Activated effector memory CD4-positive, alpha-beta T cell treated with anti-CD3 and anti-CD28 coated beads, Interleukin-2, amount 50 U/mL, for 16 hours (primary cell): ENCODE measurements around the gene HDAC11.
"Not testable (repeated sequence)": the region's sequence is repeated elsewhere in the genome, so short reads cannot be mapped to it uniquely, and the experiment has no call there.

Experiments
- DNase-seq: peaks from one replicate; pipeline ENCODE4 v3.0.0-alpha.2; 2020

Gene HDAC11

DNA sequence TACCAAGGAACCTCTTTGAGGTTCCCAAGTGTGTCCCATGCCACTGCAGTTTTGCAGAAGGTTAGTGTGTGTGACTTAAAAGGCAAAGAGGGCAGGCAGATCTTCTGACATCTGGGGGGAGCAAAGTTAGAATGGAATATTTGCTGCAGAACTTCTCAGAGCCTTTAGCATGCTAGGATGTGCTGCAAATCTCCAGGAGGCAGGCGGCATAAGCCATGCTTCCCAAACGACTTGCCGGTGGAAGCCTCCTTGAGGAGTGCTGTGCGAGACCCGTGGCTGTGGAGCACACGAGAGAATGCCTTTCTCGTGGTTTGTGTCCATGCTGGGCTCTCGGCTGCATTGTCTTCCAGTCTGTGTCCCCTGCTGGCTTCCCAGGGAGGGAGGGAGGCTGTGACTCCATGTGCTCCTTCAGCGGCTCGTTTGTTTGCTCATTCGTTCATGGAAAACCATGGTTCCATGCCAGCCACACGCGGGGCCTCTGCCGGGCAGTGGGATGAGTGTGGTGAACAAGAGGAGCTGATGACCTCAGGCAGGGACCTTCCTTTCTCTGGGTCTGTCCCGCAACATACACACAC is 13.8 kb downstream of the HDAC11 start:
- DNase-seq: no peak

GRCh38 chr3:13494463-13495350 is 14.6 kb downstream of the HDAC11 start:
- no peak for DNase-seq

DNA sequence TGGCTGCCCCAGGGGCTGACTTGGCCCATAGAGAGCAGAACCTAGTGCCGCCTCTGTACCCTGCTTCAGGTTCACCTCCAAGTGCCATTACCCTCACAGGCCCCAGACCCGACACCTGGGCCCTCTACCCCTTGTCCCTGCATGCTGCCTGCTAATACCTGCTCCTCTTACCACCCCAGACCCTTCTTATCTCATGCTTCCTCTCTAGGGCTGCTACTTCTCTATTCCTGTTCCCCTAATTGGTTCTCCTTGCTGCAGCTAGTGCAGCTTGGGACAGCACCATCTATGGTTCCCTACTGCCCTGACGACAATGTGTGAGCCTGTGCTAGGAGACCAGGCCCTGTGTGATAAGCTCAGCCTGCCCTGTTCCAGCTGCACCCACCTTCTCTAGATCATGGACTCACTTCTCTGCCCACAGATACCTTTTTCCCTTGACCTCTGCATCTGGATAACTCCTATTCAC is 15.3 kb downstream of the HDAC11 start:
- no peak for DNase-seq

GRCh38 chr3:13495921-13496723 is 16.0 kb downstream of the HDAC11 start:
- peak; percentile 86 for DNase-seq

GRCh38 chr3:13496879-13497278 is 16.8 kb downstream of the HDAC11 start:
- DNase-seq: no peak

DNA sequence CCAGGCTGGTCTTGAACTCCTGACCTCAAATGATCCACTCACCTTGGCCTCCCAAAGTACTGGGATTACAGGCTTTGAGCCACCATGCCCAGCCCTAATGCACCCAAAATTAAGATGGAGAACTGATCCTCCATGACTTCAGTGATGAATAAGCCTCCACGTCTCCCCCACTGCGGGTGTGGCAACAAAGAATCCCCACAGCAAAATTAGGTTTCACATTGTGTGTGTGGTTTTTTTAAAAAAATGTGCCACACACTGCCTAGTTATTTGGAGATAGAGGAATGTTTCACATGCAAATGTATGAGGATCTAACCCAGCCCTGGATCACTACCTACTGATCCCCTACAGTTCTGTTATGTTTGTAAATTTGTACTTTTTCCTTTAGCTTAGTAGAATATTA is 17.3 kb downstream of the HDAC11 start:
- DNase-seq: no peak

- no peak for DNase-seq
Measured at GRCh38 chr3:13498354-13499060, 18.4 kb downstream of the HDAC11 start.

DNA sequence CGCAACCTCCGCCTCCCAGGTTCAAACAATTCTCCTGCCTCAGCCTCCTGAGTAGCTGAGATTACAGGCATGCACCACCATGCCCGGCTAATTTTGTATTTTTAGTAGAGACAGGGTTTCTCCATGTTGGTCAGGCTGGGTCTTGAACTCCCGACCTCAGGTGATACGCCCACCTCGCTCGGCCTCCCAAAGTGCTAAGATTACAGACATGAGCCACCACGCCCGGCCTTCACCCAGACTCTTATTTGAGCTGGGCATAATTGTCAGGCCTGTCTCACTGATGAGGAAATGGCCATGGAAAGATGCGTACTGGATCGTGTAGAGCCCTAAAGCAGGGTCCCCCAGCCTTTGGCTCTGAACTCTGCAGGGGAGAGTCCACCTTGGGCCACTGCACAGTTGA is 19.1 kb downstream of the HDAC11 start:
- DNase-seq: not testable (repeated sequence)

GRCh38 chr3:13500133-13500885 is 20.2 kb downstream of the HDAC11 start:
- no peak for DNase-seq

GRCh38 chr3:13501056-13501455 is 20.9 kb downstream of the HDAC11 start:
- no peak for DNase-seq

- DNase-seq: no peak
Measured at GRCh38 chr3:13501521-13501920, 21.4 kb downstream of the HDAC11 start.

GRCh38 chr3:13501958-13502790 is 22.1 kb downstream of the HDAC11 start:
- DNase-seq: no peak

GRCh38 chr3:13502791-13503060 is 22.6 kb downstream of the HDAC11 start:
- no peak for DNase-seq

DNA sequence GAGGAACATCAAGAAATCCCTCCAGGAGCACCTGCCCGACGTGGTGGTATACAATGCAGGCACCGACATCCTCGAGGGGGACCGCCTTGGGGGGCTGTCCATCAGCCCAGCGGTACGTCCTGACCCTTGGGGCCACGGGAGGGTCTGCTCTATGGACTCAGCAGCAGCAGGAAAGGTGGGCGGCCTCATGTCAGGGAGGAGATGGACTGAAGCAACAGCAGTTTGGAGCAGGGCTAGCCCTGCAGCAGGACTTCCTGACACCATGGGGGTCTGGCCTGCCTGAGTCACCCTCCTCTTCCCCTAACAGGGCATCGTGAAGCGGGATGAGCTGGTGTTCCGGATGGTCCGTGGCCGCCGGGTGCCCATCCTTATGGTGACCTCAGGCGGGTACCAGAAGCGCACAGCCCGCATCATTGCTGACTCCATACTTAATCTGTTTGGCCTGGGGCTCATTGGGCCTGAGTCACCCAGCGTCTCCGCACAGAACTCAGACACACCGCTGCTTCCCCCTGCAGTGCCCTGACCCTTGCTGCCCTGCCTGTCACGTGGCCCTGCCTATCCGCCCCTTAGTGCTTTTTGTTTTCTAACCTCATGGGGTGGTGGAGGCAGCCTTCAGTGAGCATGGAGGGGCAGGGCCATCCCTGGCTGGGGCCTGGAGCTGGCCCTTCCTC is 24.2 kb downstream of the HDAC11 start:
- DNase-seq: no peak

GRCh38 chr3:13505147-13506130 is 25.3 kb downstream of the HDAC11 start:
- no peak for DNase-seq

- DNase-seq: no peak
Measured at GRCh38 chr3:13506239-13506638, 26.1 kb downstream of the HDAC11 start.

DNA sequence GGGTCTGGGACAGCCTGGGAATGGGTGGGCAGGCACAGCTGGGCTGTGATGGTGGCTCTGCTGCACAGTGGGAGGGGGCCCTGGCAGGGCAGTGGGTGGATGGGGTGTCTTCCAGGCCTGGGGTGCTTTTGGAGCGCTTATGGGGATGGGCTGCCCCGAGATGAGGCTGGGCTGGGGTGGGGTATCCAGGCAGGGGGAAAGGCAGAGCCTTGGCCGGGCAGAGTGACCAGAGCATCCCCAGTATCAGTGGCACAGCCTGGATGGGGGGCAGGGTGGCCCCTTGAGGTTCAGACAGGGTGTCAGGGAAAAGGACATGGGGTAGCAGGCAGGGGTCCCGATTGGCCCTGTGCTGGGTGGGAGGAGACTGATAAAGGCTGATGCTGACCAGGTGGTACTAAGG is 26.6 kb downstream of the HDAC11 start:
- no peak for DNase-seq

DNA sequence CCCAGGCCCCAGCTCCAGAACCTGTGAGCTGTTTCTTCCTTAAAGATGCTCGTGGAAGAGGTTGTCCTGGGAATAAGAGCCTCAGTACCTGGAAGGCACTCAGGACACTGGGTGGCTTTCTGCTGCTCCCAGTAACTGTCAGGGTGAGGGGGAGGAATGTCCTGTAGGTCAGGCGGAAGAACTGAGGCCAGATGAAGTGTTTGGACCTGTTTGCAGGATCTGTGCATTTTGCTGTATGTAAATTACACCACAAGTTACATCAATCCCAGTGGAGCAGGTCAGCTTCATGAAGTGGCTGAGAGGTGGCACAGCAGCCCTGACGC is 27.1 kb downstream of the HDAC11 start:
- DNase-seq: no peak

DNA sequence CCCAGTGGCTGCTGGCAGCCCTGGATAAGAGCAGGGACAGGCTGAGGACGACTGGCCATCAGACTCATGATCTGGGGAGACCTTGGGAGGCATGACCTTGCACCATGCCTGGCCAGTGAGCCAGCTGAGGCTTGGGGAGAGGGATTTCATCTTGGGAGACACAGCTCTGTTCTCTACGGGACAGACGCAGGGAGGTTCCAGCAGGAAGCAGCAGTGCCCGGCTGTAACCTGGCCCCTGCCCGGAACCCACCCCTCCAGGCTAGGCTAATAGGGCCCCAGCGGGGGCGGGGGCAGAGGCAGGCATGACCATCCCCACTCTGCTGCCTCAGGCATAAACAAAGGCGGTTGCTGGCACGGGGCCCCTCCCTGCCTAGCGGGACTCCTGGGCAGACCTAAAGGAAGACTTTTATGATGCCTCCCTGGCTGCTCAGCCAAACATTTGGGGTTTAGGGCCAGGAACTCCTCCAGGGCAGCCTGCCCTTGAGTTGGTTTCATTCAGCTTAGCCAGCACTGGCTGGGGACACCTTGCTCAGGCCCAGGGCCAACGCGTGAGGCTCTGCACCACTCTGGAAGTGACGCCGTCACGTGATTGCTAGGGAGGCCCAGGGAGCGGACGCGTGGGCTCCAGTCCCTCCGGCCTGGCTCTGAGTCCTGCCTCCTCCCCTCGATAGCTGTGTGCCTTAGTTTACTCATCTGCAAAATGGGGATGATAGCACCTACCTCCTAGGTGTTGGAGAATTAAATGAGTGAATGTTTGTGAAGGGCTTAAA is 27.6 kb downstream of the HDAC11 start:
- no peak for DNase-seq
